Measurements from ENCODE around the gene ARID2. TPM values are rescaled to one million over a fixed set of nuclear protein-coding genes. Genes with fewer than 3 reads are reported as not detected.

The ARID2 gene
- total RNA-seq, 1 donor from 2014 or later, result 46.3 TPM

GRCh38 chr12:45944771-45945170, 215.3 kb downstream of the ARID2 start:
- no peak for DNase-seq (ENCODE audit: low spot score)
- peaks cover 31% of the 10 kb centered on the region for H3K36me3 Mint-ChIP-seq (ENCODE audit: low read depth, unreplicated experiment)
- TF ChIP-seq, protein P1, sequence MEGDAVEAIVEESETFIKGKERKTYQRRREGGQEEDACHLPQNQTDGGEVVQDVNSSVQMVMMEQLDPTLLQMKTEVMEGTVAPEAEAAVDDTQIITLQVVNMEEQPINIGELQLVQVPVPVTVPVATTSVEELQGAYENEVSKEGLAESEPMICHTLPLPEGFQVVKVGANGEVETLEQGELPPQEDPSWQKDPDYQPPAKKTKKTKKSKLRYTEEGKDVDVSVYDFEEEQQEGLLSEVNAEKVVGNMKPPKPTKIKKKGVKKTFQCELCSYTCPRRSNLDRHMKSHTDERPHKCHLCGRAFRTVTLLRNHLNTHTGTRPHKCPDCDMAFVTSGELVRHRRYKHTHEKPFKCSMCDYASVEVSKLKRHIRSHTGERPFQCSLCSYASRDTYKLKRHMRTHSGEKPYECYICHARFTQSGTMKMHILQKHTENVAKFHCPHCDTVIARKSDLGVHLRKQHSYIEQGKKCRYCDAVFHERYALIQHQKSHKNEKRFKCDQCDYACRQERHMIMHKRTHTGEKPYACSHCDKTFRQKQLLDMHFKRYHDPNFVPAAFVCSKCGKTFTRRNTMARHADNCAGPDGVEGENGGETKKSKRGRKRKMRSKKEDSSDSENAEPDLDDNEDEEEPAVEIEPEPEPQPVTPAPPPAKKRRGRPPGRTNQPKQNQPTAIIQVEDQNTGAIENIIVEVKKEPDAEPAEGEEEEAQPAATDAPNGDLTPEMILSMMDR (IDR thresholded peaks at IDR 0.05; ENCODE audit: unreplicated experiment), result no peak

GRCh38 chr12:45946435-45946834, 216.9 kb downstream of the ARID2 start:
- H3K4me1 Mint-ChIP-seq (ENCODE audit: unreplicated experiment), result no peaks in the 10 kb centered on the region
- H3K9me3 Mint-ChIP-seq (ENCODE audit: unreplicated experiment), result no peaks in the 10 kb centered on the region
- no peak overlapping the region for H3K4me3 Mint-ChIP-seq (ENCODE audit: unreplicated experiment)
- DNase-seq (ENCODE audit: low spot score), result no peak
- H3K27ac Mint-ChIP-seq (ENCODE audit: unreplicated experiment), result no peak overlapping the region
- H3K27me3 Mint-ChIP-seq (ENCODE audit: unreplicated experiment), result no peaks in the 10 kb centered on the region
- peaks cover 24% of the 10 kb centered on the region for H3K36me3 Mint-ChIP-seq (ENCODE audit: low read depth, unreplicated experiment)
- TF ChIP-seq, protein P1 (IDR thresholded peaks at IDR 0.05; ENCODE audit: unreplicated experiment), result no peak

More at GRCh38 chr12:45944771-45945170, 215.3 kb downstream of the ARID2 start:
- no peaks in the 10 kb centered on the region for H3K9me3 Mint-ChIP-seq (ENCODE audit: unreplicated experiment)
- no peaks in the 10 kb centered on the region for H3K27me3 Mint-ChIP-seq (ENCODE audit: unreplicated experiment)
- H3K4me1 Mint-ChIP-seq (ENCODE audit: unreplicated experiment), result no peaks in the 10 kb centered on the region
- H3K27ac Mint-ChIP-seq (ENCODE audit: unreplicated experiment), result no peak overlapping the region
- H3K4me3 Mint-ChIP-seq (ENCODE audit: unreplicated experiment), result no peak overlapping the region

GRCh38 chr12:45948546-45948945, 219.0 kb downstream of the ARID2 start:
- Mint-ChIP-seq H3K27me3 (ENCODE audit: unreplicated experiment) (no peaks in the 10 kb centered on the region), H3K27ac (ENCODE audit: unreplicated experiment) (no peak overlapping the region), H3K9me3 (ENCODE audit: unreplicated experiment) (no peaks in the 10 kb centered on the region), H3K36me3 (ENCODE audit: low read depth, unreplicated experiment) (peaks cover 12% of the 10 kb centered on the region), H3K4me1 (ENCODE audit: unreplicated experiment) (no peaks in the 10 kb centered on the region), H3K4me3 (ENCODE audit: unreplicated experiment) (no peak overlapping the region)
- TF ChIP-seq, protein P1 (IDR thresholded peaks at IDR 0.05; ENCODE audit: unreplicated experiment), result no peak
- DNase-seq (ENCODE audit: low spot score), result no peak

Data from endothelial cell (in vitro differentiated cells).